Fibroblast of pulmonary artery (primary cell): ENCODE measurements around the gene UBA7.
"Not testable (repeated sequence)": the region's sequence is repeated elsewhere in the genome, so short reads cannot be mapped to it uniquely, and the experiment has no call there.

ENCODE experiments used
- DNase-seq: peaks from one replicate; pipeline ENCODE4 v3.0.0-alpha.2; 2010; ENCODE audit warnings: low read depth
- H3K4me3 ChIP-seq: replicated peaks from 2 replicates; pipeline ENCODE4 v1.5.1; 2011; ENCODE audit warnings: low read depth, mild to moderate bottlenecking, control low read depth, low read length, moderate library complexity
- TF ChIP-seq, protein P1 (sequence below): IDR thresholded peaks from 2 replicates; pipeline ENCODE4 v1.5.1; 2011; ENCODE audit warnings: mild to moderate bottlenecking, control low read depth, low read length, inconsistent platforms; ENCODE audit errors: missing control alignments

The UBA7 gene

DNA sequence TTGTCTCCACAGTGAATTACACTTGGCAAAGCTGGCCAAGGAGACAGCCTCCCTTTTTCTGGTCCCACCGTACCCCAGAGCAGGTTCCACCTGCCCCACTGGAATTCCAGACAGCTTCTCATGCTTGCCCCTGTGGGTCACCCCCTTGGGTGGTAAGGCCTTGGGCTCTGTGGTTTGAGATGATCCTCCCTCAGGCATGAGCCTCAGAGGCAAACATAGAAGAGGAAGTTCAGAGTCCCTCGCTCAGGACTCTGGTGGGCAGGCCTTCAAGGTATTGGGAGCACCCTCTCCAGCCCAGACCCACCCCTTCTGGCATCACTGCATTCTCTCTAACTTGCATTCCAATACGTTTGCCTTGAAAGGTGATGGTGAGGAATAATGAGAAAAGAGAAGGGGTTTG is 17.6 kb upstream of the UBA7 start:
- DNase-seq = no peak
- H3K4me3 ChIP-seq = no peak overlapping the region
- TF ChIP-seq, protein P1, sequence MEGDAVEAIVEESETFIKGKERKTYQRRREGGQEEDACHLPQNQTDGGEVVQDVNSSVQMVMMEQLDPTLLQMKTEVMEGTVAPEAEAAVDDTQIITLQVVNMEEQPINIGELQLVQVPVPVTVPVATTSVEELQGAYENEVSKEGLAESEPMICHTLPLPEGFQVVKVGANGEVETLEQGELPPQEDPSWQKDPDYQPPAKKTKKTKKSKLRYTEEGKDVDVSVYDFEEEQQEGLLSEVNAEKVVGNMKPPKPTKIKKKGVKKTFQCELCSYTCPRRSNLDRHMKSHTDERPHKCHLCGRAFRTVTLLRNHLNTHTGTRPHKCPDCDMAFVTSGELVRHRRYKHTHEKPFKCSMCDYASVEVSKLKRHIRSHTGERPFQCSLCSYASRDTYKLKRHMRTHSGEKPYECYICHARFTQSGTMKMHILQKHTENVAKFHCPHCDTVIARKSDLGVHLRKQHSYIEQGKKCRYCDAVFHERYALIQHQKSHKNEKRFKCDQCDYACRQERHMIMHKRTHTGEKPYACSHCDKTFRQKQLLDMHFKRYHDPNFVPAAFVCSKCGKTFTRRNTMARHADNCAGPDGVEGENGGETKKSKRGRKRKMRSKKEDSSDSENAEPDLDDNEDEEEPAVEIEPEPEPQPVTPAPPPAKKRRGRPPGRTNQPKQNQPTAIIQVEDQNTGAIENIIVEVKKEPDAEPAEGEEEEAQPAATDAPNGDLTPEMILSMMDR = no peak

DNA sequence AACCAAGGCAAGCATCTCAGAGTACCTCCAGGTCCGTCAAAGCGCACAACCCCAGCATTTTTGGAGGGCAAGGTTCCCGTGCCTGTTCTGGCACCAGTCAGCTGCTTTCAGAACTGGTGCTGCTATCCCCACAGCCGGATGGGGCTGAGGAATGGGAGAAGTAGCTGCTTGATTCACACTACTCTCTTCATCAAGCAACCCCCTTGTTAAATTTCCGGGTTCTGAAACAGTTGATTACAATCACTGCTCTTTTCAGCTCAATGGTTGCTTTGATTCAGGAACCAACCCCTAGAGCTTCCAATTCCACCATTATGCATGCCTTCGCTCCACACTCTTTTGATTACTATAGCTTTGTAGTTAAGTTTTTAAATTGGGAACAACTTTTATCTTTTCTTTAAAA is 12.3 kb upstream of the UBA7 start:
- H3K4me3 ChIP-seq = no peak overlapping the region
- DNase-seq = no peak
- TF ChIP-seq, protein P1 = no peak

DNA sequence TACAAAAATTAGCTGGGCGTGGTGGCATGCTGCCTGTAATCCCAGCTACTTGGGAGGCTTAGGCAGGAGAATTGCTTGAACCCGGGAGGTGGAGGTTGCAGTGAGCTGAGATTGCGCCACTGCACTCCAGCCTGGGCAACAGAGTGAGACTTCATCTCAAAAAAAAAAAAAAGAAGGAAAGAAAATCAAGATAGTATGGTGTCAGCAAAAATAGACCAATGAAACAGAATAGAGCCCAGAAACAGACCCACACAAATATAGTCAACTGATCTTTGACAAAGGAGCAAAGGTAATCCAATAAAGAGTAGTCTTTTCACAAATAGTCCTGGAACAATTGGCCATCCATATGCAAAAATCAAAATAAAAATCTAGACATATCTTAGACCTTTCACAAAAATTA is 9.4 kb upstream of the UBA7 start:
- not testable (repeated sequence) for H3K4me3 ChIP-seq, DNase-seq

DNA sequence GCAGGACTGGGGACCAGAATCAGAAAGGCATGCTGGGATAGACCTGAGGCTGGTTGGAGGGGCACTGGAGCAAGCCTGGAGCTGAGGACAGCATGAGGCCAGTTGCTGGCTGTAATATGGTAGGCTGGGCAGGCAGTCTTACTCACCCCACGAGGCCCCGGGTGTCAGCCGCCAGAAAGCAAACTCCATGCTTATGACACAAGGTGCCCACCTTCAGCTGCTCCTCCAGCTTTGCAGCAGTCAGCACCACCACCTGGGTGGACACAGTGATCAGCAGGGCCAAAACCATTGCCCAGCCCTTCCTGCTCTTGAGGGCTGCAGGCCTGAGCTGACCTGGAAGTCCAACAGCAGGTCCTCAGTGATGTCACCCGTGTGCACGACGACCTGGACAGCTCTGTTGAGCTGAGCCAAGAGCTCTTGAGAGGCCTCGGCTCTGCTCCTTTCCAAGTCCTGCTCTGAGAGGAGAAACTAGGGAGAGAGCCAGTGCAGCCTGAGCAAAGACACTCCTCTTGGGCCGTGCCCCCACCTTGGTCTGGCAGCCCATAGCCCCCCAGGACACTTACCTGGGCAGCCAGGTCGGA is 747 bp downstream of the UBA7 start:
- peak overlapping the region; percentile 65 for H3K4me3 ChIP-seq
- DNase-seq = no peak
- TF ChIP-seq, protein P1 = no peak

DNA sequence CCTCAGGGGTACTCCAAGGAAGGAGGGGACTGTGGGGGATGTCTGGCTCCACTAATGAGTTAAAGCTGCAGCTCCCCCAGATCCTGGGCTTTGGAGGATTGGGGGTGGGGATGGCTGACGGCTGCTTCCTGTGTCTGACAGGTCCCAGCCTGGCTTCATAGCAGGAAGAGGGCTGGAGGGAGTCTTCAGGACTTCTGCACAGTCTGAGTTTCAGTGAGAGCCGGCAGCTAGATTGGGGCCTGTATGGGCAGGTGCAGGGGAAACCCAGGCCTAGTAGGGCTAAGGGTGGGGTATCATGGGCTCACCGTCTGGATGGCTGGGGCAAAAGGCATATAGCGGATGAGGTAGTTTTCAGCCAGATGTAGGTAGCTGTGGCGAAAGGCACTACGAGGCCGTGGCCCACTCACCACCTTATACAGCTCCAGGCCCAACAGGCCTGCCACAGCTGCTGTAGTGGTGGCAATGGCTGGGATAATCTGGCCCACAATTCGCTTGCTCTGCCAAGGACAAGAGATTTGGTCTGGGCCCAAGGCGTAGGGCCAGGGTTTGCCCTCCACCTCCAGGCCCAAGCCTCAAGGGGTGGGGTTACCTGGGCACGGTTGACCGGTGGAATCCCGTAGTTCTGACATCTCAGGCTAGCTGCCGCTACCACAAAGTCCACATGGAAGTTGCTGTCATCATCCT is 6.2 kb downstream of the UBA7 start:
- TF ChIP-seq, protein P1 = no peak
- peak; percentile 53 for DNase-seq
- H3K4me3 ChIP-seq = no peak overlapping the region

DNA sequence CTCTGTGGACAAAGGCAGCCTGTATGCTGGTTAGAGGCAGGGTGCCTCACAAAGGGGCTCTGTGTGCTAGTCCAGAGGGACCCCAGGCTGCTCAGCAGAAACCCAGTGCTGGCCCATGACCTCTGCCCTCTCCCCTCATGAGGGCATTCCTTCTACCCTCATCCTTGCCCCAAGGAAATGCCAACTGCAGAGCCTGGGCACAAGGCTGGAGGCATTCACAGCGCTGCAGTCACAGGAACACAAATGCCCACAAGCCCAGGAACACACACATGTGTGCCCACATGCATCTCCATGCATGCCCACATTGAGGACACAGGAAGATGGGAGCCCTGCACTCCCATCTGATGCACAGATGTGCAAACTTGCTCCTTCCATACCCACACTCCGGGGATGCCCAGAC is 6.9 kb downstream of the UBA7 start:
- TF ChIP-seq, protein P1 = no peak
- H3K4me3 ChIP-seq = no peak overlapping the region
- no peak for DNase-seq

DNA sequence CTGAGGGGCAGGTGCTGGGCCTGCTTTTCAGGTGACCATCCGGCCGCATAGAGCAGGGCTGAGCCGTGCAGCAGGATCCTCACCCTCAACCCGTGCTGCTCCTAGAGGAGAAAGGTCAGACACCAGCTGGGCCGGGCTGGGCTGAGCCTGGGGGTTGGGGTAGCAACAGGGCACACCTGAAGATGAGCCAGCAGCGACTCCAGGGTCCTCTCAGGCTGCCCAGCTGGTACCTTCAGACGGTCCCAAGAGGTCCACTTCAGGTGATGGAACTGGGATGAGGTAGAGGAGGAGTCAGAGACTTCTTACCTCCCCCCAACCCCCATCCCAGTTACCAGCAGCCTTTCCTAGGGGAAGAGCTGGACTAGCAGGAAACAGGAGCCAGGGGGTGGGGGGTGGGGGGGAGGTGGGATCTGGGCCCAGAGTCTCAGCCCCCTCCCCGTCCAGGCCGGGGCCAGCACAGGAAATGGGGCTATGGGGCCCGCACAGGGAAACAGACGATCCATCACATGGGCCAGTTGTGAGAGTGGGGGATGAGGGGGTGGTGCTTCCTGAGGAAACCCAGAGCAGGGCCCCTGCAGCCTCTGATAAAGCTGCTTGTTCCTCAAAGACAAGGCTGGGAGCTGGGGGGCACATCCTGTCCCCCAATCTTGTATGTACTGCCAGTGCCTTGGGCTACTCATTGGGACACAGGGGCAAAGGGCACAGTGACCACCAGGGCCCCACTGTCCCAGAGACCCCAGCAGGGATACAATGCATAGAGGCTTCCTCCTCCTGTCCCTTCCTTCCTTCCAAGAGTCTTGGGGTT is 7.7 kb downstream of the UBA7 start:
- DNase-seq = peak; percentile 88
- H3K4me3 ChIP-seq = peak overlapping the region; percentile 82
- TF ChIP-seq, protein P1 = no peak
